Hepatocyte (in vitro differentiated cells): ENCODE measurements around the gene YOD1. TPM values are rescaled to one million over a fixed set of nuclear protein-coding genes. Genes with fewer than 3 reads are reported as not detected.
A peak's percentile ranks its signal among the peaks of the same experiment; 100 is the strongest.

ENCODE experiments used
- DNase-seq: peaks from one replicate; pipeline ENCODE4 v3.0.0-alpha.2; 2016; ENCODE audit warnings: low spot score
- H2AFZ ChIP-seq: fragments of 200-600 bp; sonication (generic); 2 replicates; pipeline ENCODE4 v1.6.0; 2016; ENCODE audit warnings: antibody characterized with exemption, mild to moderate bottlenecking
- H3K27ac ChIP-seq: fragments of 200-600 bp; sonication (generic); 2 replicates; pipeline ENCODE4 v1.5.1; 2016; ENCODE audit warnings: mild to moderate bottlenecking
- H3K27me3 ChIP-seq: fragments of 200-600 bp; sonication (generic); 2 replicates; pipeline ENCODE4 v1.6.1; 2016
- H3K36me3 ChIP-seq: fragments of 200-600 bp; sonication (generic); replicated peaks from 2 replicates; pipeline ENCODE4 v1.5.1; 2016; ENCODE audit warnings: low read depth; ENCODE audit not compliant: insufficient read depth
- H3K4me1 ChIP-seq: fragments of 200-600 bp; sonication (generic); 2 replicates; pipeline ENCODE4 v1.5.1; 2016; ENCODE audit warnings: mild to moderate bottlenecking, moderate library complexity; ENCODE audit not compliant: insufficient read depth
- H3K4me2 ChIP-seq: fragments of 200-600 bp; sonication (generic); 2 replicates; pipeline ENCODE4 v1.6.0; 2016
- H3K4me3 ChIP-seq: fragments of 200-600 bp; sonication (generic); 2 replicates; pipeline ENCODE4 v1.5.1; 2016; ENCODE audit warnings: mild to moderate bottlenecking
- H3K79me2 ChIP-seq: fragments of 200-600 bp; sonication (generic); 2 replicates; pipeline ENCODE4 v1.6.0; 2017; ENCODE audit warnings: mild to moderate bottlenecking
- H3K9me2 ChIP-seq: fragments of 200-600 bp; sonication (generic); replicated peaks from 2 replicates; pipeline ENCODE4 v1.6.0; 2017; ENCODE audit warnings: mild to moderate bottlenecking; ENCODE audit not compliant: insufficient read depth
- H3K9me3 ChIP-seq: fragments of 200-600 bp; sonication (generic); 2 replicates; pipeline ENCODE4 v1.5.1; 2016; ENCODE audit warnings: low read depth, mild to moderate bottlenecking
- H4K20me1 ChIP-seq: fragments of 200-600 bp; sonication (generic); 2 replicates; pipeline ENCODE4 v1.6.0; 2016; ENCODE audit warnings: mild to moderate bottlenecking; ENCODE audit not compliant: insufficient read depth, poor library complexity, severe bottlenecking
- EZH2 ChIP-seq: fragments of 200-600 bp; sonication (generic); IDR thresholded peaks from 2 replicates; pipeline ENCODE4 v1.6.1; 2016; ENCODE audit warnings: antibody characterized with exemption, mild to moderate bottlenecking, borderline replicate concordance
- EZH2phosphoT487 ChIP-seq: fragments of 200-600 bp; sonication (generic); IDR thresholded peaks from one replicate; pipeline ENCODE4 v1.6.1; 2018; ENCODE audit warnings: antibody characterized with exemption, mild to moderate bottlenecking, low read depth, moderate library complexity; ENCODE audit not compliant: unreplicated experiment, severe bottlenecking
- WGBS: methylation state at CpG from one replicate; pipeline ENCODE4 v1.1.6; 2016; ENCODE audit warnings: low lambda C conversion rate; ENCODE audit errors: missing lambda C conversion rate; 5-methylcytosine and 5-hydroxymethylcytosine counted together
- polyA plus RNA-seq: library from polyadenylated mRNA; unstranded; fragments of >200 nt; fragmentation: Nextera tagmentation; extraction: Ambion mirVana; gene quantifications from 2 replicates; pipeline ENCODE4 v1.2.1, GENCODE V29; 2016
- total RNA-seq: library from RNA; depleted of rRNA; stranded (reverse); fragments of >200 nt; gene quantifications from 2 replicates; pipeline ENCODE4 v1.2.3, GENCODE V29; 2014
- TF ChIP-seq, protein P1 (sequence below): fragments of 200-600 bp; sonication (generic); IDR thresholded peaks from 2 replicates; pipeline ENCODE4 v1.5.1; 2016; ENCODE audit warnings: antibody characterized with exemption, mild to moderate bottlenecking; ENCODE audit not compliant: poor library complexity

Gene YOD1
- total and polyA plus RNA-seq, 2 experiments from 2014 or later: 4.5 to 25.7 TPM

DNA sequence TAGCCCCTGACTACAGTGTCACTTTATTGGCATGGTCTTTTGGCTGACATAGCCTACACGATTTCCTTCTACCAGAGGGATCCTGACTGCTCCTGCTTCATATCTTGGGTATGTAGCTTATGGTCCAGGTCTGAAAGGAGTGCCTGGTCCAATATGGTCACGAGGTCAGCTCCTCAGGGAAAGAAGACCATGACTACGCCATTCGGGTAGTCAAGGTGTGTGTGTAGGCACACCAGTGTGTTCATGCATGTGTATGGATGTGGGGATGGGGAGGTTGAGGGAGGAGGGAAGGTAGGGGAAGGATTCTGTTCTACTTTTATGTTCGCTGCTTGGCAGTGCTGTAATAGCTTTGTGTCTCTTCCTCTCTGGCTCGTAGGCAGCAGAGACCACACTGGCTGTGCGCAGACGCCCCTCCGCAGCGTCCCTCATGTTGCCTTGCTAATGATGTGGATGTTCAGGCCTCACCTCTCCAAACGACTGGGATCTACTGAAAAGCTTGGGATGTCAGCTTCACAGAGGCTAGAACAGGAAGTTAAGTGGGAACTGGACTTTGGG is 27.6 kb upstream of the YOD1 start:
- TF ChIP-seq, protein P1, sequence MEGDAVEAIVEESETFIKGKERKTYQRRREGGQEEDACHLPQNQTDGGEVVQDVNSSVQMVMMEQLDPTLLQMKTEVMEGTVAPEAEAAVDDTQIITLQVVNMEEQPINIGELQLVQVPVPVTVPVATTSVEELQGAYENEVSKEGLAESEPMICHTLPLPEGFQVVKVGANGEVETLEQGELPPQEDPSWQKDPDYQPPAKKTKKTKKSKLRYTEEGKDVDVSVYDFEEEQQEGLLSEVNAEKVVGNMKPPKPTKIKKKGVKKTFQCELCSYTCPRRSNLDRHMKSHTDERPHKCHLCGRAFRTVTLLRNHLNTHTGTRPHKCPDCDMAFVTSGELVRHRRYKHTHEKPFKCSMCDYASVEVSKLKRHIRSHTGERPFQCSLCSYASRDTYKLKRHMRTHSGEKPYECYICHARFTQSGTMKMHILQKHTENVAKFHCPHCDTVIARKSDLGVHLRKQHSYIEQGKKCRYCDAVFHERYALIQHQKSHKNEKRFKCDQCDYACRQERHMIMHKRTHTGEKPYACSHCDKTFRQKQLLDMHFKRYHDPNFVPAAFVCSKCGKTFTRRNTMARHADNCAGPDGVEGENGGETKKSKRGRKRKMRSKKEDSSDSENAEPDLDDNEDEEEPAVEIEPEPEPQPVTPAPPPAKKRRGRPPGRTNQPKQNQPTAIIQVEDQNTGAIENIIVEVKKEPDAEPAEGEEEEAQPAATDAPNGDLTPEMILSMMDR: no peak
- TF ChIP-seq EZH2phosphoT487 (no peak), EZH2 (no peak)
- Histone ChIP-seq H4K20me1 (no peaks in the 10 kb centered on the region), H3K9me2 (no peaks in the 10 kb centered on the region), H3K4me1 (no peaks in the 10 kb centered on the region), H2AFZ (no peak overlapping the region), H3K27ac (no peak overlapping the region), H3K79me2 (no peaks in the 10 kb centered on the region), H3K36me3 (no peaks in the 10 kb centered on the region), H3K27me3 (no peaks in the 10 kb centered on the region), H3K4me3 (no peak overlapping the region), H3K9me3 (no peaks in the 10 kb centered on the region), H3K4me2 (no peak overlapping the region)
- no peak for DNase-seq
- 90% methylated on average over 11 of the region's 11 CpGs for WGBS

DNA sequence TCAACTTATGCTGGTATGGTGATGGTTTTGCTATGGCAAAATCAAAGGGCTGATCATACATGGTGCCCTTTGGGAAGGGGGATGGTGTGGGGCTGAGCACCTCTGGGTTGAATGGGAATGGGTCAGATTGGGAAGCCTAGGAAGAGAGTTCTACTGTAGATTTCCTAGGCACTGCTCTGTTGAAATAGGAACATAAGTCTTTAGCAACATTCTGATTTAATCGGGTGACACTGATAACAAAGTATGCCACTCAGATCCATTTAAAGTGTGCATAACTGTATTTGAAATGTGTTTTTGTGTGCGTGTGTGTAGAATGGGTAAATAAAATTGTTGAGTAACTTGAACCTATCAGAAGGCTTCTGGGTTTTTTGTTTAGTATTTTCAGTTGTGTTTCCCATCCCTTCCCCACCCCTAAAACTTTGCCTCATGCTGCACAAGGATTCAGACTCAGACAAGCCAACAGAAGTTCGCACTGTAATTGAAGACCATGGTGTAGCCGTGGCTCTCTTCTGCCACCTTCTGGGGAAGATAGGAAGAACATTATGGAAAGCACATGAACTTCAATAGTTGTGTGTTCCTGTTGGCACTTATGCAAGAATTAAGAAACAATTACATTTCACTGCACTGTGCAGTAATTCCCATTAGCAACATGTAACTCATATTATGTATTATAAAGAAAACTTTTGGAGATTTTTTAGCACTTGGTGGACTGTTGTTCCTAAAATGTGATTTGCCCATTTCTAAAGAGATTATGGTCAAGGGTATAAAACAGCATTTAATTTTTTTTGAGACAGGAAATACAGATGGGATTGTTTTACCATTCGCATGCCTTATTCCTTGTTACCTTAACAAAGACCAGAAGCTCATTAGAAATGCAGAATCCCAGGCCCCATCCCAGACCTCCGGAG is 26.7 kb upstream of the YOD1 start:
- 41% methylated on average over 6 of the region's 6 CpGs for WGBS
- H3K27ac ChIP-seq: no peak overlapping the region

DNA sequence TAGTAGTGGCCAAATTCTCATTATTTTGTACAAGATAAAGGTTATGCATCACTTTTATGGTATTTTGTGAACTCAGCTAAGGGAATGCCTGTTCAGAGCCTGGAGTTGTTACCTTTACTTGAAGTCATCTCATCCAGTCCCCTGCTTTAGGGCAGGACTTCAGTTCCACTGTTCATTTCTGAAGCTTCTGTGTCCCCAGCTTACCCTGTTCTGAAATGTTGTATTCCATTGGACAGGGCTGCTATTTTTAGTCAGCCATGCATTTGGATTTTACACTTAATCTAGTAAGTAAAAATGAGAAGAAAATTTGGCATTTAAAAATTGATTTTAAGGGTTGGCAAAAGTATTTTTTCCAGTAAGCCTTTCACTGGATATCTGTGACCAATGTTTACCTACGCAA is 26.0 kb upstream of the YOD1 start:
- Histone ChIP-seq H3K27ac (no peak overlapping the region), H3K4me1 (no peaks in the 10 kb centered on the region), H3K9me2 (no peaks in the 10 kb centered on the region), H2AFZ (no peak overlapping the region), H3K4me2 (no peak overlapping the region), H3K79me2 (no peaks in the 10 kb centered on the region), H4K20me1 (no peaks in the 10 kb centered on the region), H3K27me3 (no peaks in the 10 kb centered on the region), H3K9me3 (no peaks in the 10 kb centered on the region), H3K4me3 (no peak overlapping the region), H3K36me3 (no peaks in the 10 kb centered on the region)
- no peak for DNase-seq
- TF ChIP-seq EZH2phosphoT487: no peak
- TF ChIP-seq, protein P1: no peak
- TF ChIP-seq EZH2: no peak
- 92% methylated on average over 1 of the region's 1 CpG for WGBS

More for the DNA sequence above, 26.7 kb upstream of the YOD1 start:
- H4K20me1 ChIP-seq: no peaks in the 10 kb centered on the region
- H3K36me3 ChIP-seq: no peaks in the 10 kb centered on the region
- no peaks in the 10 kb centered on the region for H3K79me2 ChIP-seq
- no peaks in the 10 kb centered on the region for H3K27me3 ChIP-seq
- H3K9me2 ChIP-seq: no peaks in the 10 kb centered on the region
- no peaks in the 10 kb centered on the region for H3K4me1 ChIP-seq
- no peaks in the 10 kb centered on the region for H3K9me3 ChIP-seq
- TF ChIP-seq EZH2: no peak
- TF ChIP-seq, protein P1: peak; percentile 83
- peak; percentile 81 for DNase-seq
- H3K4me3 ChIP-seq: no peak overlapping the region
- no peak overlapping the region for H2AFZ ChIP-seq
- H3K4me2 ChIP-seq: no peak overlapping the region
